ENCODE results near the gene AKAP3.

Gene AKAP3

DNA sequence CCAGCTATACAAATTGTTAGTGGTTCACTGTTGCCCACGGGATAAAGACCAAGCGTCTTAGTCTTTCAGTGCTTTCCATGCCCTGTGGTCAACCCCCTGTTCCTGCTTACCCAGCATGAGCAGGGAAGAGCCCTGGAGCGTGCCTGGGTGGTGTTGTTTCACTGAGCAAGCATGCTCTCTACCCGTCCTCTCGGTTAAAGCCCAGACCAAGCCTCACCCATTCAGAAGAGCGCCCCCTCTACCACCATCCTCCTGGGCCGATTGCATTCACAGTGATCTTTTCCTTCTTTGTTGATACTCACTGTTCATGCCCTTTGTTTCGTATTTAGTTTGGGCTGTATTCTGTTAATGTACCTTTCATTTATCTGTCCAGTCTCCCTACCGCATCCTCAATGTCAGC, 61.7 kb downstream of the AKAP3 start:
- H3K27ac ChIP-seq = no peak overlapping the region
- no peaks in the 10 kb centered on the region for H3K4me1 ChIP-seq (ENCODE audit: low read depth, poor library complexity, severe bottlenecking)
- no peak overlapping the region for H3K4me3 ChIP-seq (IDR thresholded peaks at IDR 0.05; ENCODE audit: insufficient read depth, low read depth, low read length)
- no peaks in the 10 kb centered on the region for H3K27me3 ChIP-seq (ENCODE audit: insufficient read depth, low read depth)
- H3K36me3 ChIP-seq (ENCODE audit: insufficient read depth) = no peaks in the 10 kb centered on the region
- H2AFZ ChIP-seq (ENCODE audit: low read depth) = no peak overlapping the region
- TF ChIP-seq, protein P1, sequence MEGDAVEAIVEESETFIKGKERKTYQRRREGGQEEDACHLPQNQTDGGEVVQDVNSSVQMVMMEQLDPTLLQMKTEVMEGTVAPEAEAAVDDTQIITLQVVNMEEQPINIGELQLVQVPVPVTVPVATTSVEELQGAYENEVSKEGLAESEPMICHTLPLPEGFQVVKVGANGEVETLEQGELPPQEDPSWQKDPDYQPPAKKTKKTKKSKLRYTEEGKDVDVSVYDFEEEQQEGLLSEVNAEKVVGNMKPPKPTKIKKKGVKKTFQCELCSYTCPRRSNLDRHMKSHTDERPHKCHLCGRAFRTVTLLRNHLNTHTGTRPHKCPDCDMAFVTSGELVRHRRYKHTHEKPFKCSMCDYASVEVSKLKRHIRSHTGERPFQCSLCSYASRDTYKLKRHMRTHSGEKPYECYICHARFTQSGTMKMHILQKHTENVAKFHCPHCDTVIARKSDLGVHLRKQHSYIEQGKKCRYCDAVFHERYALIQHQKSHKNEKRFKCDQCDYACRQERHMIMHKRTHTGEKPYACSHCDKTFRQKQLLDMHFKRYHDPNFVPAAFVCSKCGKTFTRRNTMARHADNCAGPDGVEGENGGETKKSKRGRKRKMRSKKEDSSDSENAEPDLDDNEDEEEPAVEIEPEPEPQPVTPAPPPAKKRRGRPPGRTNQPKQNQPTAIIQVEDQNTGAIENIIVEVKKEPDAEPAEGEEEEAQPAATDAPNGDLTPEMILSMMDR (conservative IDR thresholded peaks at IDR 0.05; ENCODE audit: low read depth, low read length) = no peak
- no peak overlapping the region for H3K9ac ChIP-seq
- H3K79me2 ChIP-seq (ENCODE audit: insufficient read depth, low read depth) = no peaks in the 10 kb centered on the region
- no peaks in the 10 kb centered on the region for H4K20me1 ChIP-seq (ENCODE audit: insufficient read depth)
- no peak overlapping the region for H3K4me2 ChIP-seq

DNA sequence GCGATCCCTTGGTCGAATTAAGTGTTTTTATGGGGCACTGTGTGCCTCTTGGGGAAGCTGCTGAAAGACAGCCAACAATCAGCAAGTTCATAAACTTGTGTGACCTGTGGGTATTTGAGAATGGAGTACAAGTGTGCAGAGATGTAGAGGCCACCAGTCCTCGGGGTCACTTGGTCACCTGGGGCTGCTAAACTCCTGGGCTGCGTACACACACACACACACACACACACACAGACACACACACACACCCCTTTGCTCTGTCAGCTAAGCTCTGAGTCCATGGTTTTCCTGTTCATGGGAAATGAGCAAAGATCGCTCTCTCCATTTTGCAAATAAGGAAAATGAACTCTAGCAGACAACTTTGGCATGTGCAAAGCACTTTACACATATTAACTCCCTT, 62.4 kb downstream of the AKAP3 start:
- TF ChIP-seq, protein P1 (conservative IDR thresholded peaks at IDR 0.05; ENCODE audit: low read depth, low read length) = no peak
- H3K4me2 ChIP-seq = no peak overlapping the region
- H3K79me2 ChIP-seq (ENCODE audit: insufficient read depth, low read depth) = no peaks in the 10 kb centered on the region
- no peaks in the 10 kb centered on the region for H3K27me3 ChIP-seq (ENCODE audit: insufficient read depth, low read depth)
- H3K4me3 ChIP-seq (IDR thresholded peaks at IDR 0.05; ENCODE audit: insufficient read depth, low read depth, low read length) = no peak overlapping the region
- H3K4me1 ChIP-seq (ENCODE audit: low read depth, poor library complexity, severe bottlenecking) = no peaks in the 10 kb centered on the region
- H4K20me1 ChIP-seq (ENCODE audit: insufficient read depth) = no peaks in the 10 kb centered on the region
- H3K36me3 ChIP-seq (ENCODE audit: insufficient read depth) = no peaks in the 10 kb centered on the region
- H3K9ac ChIP-seq = no peak overlapping the region
- H2AFZ ChIP-seq (ENCODE audit: low read depth) = no peak overlapping the region
- no peak overlapping the region for H3K27ac ChIP-seq

DNA sequence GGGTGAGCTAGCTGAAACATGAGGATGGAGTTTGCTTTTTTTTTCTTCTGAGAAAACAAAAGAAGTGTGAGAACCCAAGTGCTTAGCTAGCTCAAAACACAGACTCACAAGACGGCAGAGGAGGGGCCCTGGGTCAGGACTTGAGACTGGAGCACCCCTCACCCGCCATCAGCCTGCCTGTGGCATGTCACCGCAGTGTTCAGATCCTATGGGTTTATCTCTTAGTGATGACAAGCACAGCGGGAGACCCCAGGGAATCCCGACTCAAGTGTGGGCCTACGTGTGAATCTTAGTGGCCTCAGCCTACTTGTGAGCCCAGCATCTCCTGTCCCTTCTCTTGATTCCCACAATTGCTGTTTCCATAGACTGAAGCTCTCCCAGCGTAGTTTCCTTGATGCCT, 64.0 kb downstream of the AKAP3 start:
- H3K4me2 ChIP-seq = no peak overlapping the region
- H3K36me3 ChIP-seq (ENCODE audit: insufficient read depth) = no peaks in the 10 kb centered on the region
- no peak overlapping the region for H3K4me3 ChIP-seq (IDR thresholded peaks at IDR 0.05; ENCODE audit: insufficient read depth, low read depth, low read length)
- no peaks in the 10 kb centered on the region for H3K79me2 ChIP-seq (ENCODE audit: insufficient read depth, low read depth)
- no peaks in the 10 kb centered on the region for H4K20me1 ChIP-seq (ENCODE audit: insufficient read depth)
- H2AFZ ChIP-seq (ENCODE audit: low read depth) = no peak overlapping the region
- H3K9ac ChIP-seq = no peak overlapping the region
- H3K27me3 ChIP-seq (ENCODE audit: insufficient read depth, low read depth) = no peaks in the 10 kb centered on the region
- no peak overlapping the region for H3K27ac ChIP-seq
- H3K4me1 ChIP-seq (ENCODE audit: low read depth, poor library complexity, severe bottlenecking) = no peaks in the 10 kb centered on the region
- TF ChIP-seq, protein P1 (conservative IDR thresholded peaks at IDR 0.05; ENCODE audit: low read depth, low read length) = no peak

DNA sequence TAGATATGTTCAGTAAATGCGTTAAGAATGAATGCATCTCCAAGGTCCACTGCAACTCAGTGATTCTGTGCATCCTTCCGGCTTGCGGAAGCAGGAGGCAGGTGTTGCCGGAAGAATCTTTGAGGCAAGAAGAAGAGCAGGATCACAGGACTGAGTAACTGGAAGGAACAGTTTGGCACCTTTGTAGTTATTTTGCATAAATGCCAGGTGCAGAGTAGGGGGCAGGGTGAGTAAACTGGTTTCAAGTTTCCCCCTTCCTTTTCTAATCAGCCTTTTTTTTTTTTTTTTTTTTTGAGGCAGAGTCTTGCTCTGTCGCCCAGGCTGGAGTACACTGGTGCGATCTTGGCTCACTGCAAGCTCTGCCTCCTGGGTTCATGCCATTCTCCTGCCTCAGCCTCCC, 64.6 kb downstream of the AKAP3 start:
- H3K9ac ChIP-seq = no peak overlapping the region
- H3K36me3 ChIP-seq (ENCODE audit: insufficient read depth) = no peaks in the 10 kb centered on the region
- no peak overlapping the region for H3K27ac ChIP-seq
- no peak overlapping the region for H3K4me3 ChIP-seq (IDR thresholded peaks at IDR 0.05; ENCODE audit: insufficient read depth, low read depth, low read length)
- TF ChIP-seq, protein P1 (conservative IDR thresholded peaks at IDR 0.05; ENCODE audit: low read depth, low read length) = no peak
- H3K4me1 ChIP-seq (ENCODE audit: low read depth, poor library complexity, severe bottlenecking) = no peaks in the 10 kb centered on the region
- H3K27me3 ChIP-seq (ENCODE audit: insufficient read depth, low read depth) = no peaks in the 10 kb centered on the region
- H2AFZ ChIP-seq (ENCODE audit: low read depth) = no peak overlapping the region
- H3K4me2 ChIP-seq = no peak overlapping the region
- no peaks in the 10 kb centered on the region for H4K20me1 ChIP-seq (ENCODE audit: insufficient read depth)
- H3K79me2 ChIP-seq (ENCODE audit: insufficient read depth, low read depth) = no peaks in the 10 kb centered on the region
